ENCODE data around the gene NLRP8. TPM values are rescaled to one million over a fixed set of nuclear protein-coding genes. Genes with fewer than 3 reads are reported as not detected.
"Not testable (repeated sequence)": the region's sequence is repeated elsewhere in the genome, so short reads cannot be mapped to it uniquely, and the experiment has no call there.

The NLRP8 gene
- total RNA-seq, 6 donors from 2014 or later = not detected

- Histone ChIP-seq H3K9me3 (no peaks in the 10 kb centered on the region), H3K36me3 (no peaks in the 10 kb centered on the region), H3K27me3 (no peaks in the 10 kb centered on the region), H3K27ac (no peak overlapping the region), H3K4me3 (no peak overlapping the region), H3K4me1 (no peaks in the 10 kb centered on the region)
- no peak for TF ChIP-seq CTCF (IDR thresholded peaks at IDR 0.05)
- TF ChIP-seq POLR2A (IDR thresholded peaks at IDR 0.05) = no peak
- no peak for TF ChIP-seq EP300 (IDR thresholded peaks at IDR 0.05)
- no peak for TF ChIP-seq POLR2AphosphoS5 (IDR thresholded peaks at IDR 0.05)
- no peak for ATAC-seq (ENCODE audit: low FRiP score in 2 of 2)
- no peak for DNase-seq
- WGBS, 2 donors = 77 to 79% methylated on average over 9 of the region's 9 CpGs
Measured at GRCh38 chr19:55935206-55935605, 12.4 kb upstream of the NLRP8 start.

GRCh38 chr19:55939206-55939605, 8.4 kb upstream of the NLRP8 start:
- no peak overlapping the region for H3K4me3 ChIP-seq
- DNase-seq (no peak), ATAC-seq (ENCODE audit: low FRiP score in 2 of 2) (no peak)
- no peak overlapping the region for H3K27ac ChIP-seq
- TF ChIP-seq CTCF (IDR thresholded peaks at IDR 0.05) = no peak
- no peak for TF ChIP-seq POLR2AphosphoS5 (IDR thresholded peaks at IDR 0.05)
- no peak for TF ChIP-seq POLR2A (IDR thresholded peaks at IDR 0.05)
- no peak for TF ChIP-seq EP300 (IDR thresholded peaks at IDR 0.05)
- no peaks in the 10 kb centered on the region for H3K27me3 ChIP-seq
- H3K9me3 ChIP-seq = no peaks in the 10 kb centered on the region
- no peaks in the 10 kb centered on the region for H3K36me3 ChIP-seq
- no peaks in the 10 kb centered on the region for H3K4me1 ChIP-seq
- WGBS, 2 donors = 75 to 79% methylated on average over 7 of the region's 7 CpGs

- DNase-seq = no peak
Measured at GRCh38 chr19:55940306-55940705, 7.3 kb upstream of the NLRP8 start.

GRCh38 chr19:55950566-55950965, 2.9 kb downstream of the NLRP8 start:
- H3K9me3 ChIP-seq; H3K27ac ChIP-seq; DNase-seq; H3K27me3 ChIP-seq; H3K36me3 ChIP-seq; H3K4me1 ChIP-seq; H3K4me3 ChIP-seq; ATAC-seq (ENCODE audit: low FRiP score in 2 of 2): not testable (repeated sequence)
- 87 to 93% methylated on average over 18 to 19 of the region's 19 CpGs for WGBS, 2 donors

More at GRCh38 chr19:55940306-55940705, 7.3 kb upstream of the NLRP8 start:
- no peaks in the 10 kb centered on the region for H3K9me3 ChIP-seq
- H3K4me3 ChIP-seq = no peak overlapping the region
- no peaks in the 10 kb centered on the region for H3K36me3 ChIP-seq
- no peak for TF ChIP-seq EP300 (IDR thresholded peaks at IDR 0.05)
- no peak for TF ChIP-seq POLR2AphosphoS5 (IDR thresholded peaks at IDR 0.05)
- no peak for TF ChIP-seq CTCF (IDR thresholded peaks at IDR 0.05)
- TF ChIP-seq POLR2A (IDR thresholded peaks at IDR 0.05) = no peak
- no peaks in the 10 kb centered on the region for H3K4me1 ChIP-seq
- H3K27me3 ChIP-seq = no peaks in the 10 kb centered on the region
- H3K27ac ChIP-seq = no peak overlapping the region
- ATAC-seq (ENCODE audit: low FRiP score in 2 of 2) = no peak
- WGBS, 2 donors = 86 to 90% methylated on average over 11 of the region's 11 CpGs

GRCh38 chr19:55956431-55956830, 8.8 kb downstream of the NLRP8 start:
- no peak for TF ChIP-seq EP300 (IDR thresholded peaks at IDR 0.05)
- TF ChIP-seq POLR2AphosphoS5 (IDR thresholded peaks at IDR 0.05) = no peak
- no peak for TF ChIP-seq CTCF (IDR thresholded peaks at IDR 0.05)
- no peak for TF ChIP-seq POLR2A (IDR thresholded peaks at IDR 0.05)
- H3K27ac ChIP-seq = no peak overlapping the region
- no peaks in the 10 kb centered on the region for H3K4me1 ChIP-seq
- H3K9me3 ChIP-seq = no peaks in the 10 kb centered on the region
- H3K36me3 ChIP-seq = no peaks in the 10 kb centered on the region
- no peak for ATAC-seq (ENCODE audit: low FRiP score in 2 of 2)
- H3K4me3 ChIP-seq = no peak overlapping the region
- no peaks in the 10 kb centered on the region for H3K27me3 ChIP-seq
- DNase-seq = no peak
- 80 to 90% methylated on average over 7 of the region's 7 CpGs for WGBS, 2 donors
